ENCODE results near the gene GRB10. TPM values are rescaled to one million over a fixed set of nuclear protein-coding genes. Genes with fewer than 3 reads are reported as not detected.

The GRB10 gene
- total and polyA plus RNA-seq, 4 donors: 11.6 to 68.6 (median 41.0) TPM

GRCh38 chr7:50798126-50798525 lies 15.4 kb upstream of the GRB10 start:
- ATAC-seq (ENCODE audit: insufficient read depth, low FRiP score) (no peak), DNase-seq (no peak)
- H3K4me1 ChIP-seq (ENCODE audit: control insufficient read depth in 5 of 5, insufficient read depth in 5 of 5, low read length in 5 of 5): peaks cover 0 to 3% (median 0%) of the 10 kb centered on the region in 5 donors
- no peak overlapping the region for H3K27ac ChIP-seq (ENCODE audit: low read depth in 1 of 2, low read length in 1 of 2)
- no peaks in the 10 kb centered on the region for H3K9me3 ChIP-seq (ENCODE audit: control insufficient read depth in 4 of 4, insufficient read depth in 3 of 4, low read length in 3 of 4)
- no peak overlapping the region for H3K4me3 ChIP-seq
- no peaks in the 10 kb centered on the region for H3K36me3 ChIP-seq (ENCODE audit: control insufficient read depth in 4 of 4, insufficient read depth in 4 of 4, low read length in 4 of 4)
- WGBS, 2 donors: 97 to 100% methylated on average over 2 of the region's 2 CpGs
- TF ChIP-seq, protein P1, sequence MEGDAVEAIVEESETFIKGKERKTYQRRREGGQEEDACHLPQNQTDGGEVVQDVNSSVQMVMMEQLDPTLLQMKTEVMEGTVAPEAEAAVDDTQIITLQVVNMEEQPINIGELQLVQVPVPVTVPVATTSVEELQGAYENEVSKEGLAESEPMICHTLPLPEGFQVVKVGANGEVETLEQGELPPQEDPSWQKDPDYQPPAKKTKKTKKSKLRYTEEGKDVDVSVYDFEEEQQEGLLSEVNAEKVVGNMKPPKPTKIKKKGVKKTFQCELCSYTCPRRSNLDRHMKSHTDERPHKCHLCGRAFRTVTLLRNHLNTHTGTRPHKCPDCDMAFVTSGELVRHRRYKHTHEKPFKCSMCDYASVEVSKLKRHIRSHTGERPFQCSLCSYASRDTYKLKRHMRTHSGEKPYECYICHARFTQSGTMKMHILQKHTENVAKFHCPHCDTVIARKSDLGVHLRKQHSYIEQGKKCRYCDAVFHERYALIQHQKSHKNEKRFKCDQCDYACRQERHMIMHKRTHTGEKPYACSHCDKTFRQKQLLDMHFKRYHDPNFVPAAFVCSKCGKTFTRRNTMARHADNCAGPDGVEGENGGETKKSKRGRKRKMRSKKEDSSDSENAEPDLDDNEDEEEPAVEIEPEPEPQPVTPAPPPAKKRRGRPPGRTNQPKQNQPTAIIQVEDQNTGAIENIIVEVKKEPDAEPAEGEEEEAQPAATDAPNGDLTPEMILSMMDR (IDR thresholded peaks at IDR 0.05; ENCODE audit: control extremely low read depth, extremely low read depth): no peak
- H3K9ac ChIP-seq (ENCODE audit: insufficient read depth in 1 of 2, low read length in 2 of 2): no peak overlapping the region
- H3K27me3 ChIP-seq (ENCODE audit: control insufficient read depth in 3 of 3, insufficient read depth in 3 of 3, low read length in 2 of 3): peaks cover 0 to 4% (median 0%) of the 10 kb centered on the region in 3 donors

- Histone ChIP-seq H3K36me3 (ENCODE audit: control insufficient read depth in 4 of 4, insufficient read depth in 4 of 4, low read length in 4 of 4) (no peaks in the 10 kb centered on the region), H3K4me3 (no peak overlapping the region), H3K9me3 (ENCODE audit: control insufficient read depth in 4 of 4, insufficient read depth in 3 of 4, low read length in 3 of 4) (no peaks in the 10 kb centered on the region), H3K27ac (ENCODE audit: low read depth in 1 of 2, low read length in 1 of 2) (no peak overlapping the region), H3K4me1 (ENCODE audit: control insufficient read depth in 5 of 5, insufficient read depth in 5 of 5, low read length in 5 of 5) (peaks cover 0 to 13% (median 5%) of the 10 kb centered on the region in 5 donors), H3K27me3 (ENCODE audit: control insufficient read depth in 3 of 3, insufficient read depth in 3 of 3, low read length in 2 of 3) (peaks cover 0 to 4% (median 0%) of the 10 kb centered on the region in 3 donors), H3K9ac (ENCODE audit: insufficient read depth in 1 of 2, low read length in 2 of 2) (no peak overlapping the region)
- no peak for DNase-seq
- ATAC-seq (ENCODE audit: insufficient read depth, low FRiP score): no peak
- TF ChIP-seq, protein P1 (IDR thresholded peaks at IDR 0.05; ENCODE audit: control extremely low read depth, extremely low read depth): no peak
- 90 to 96% methylated on average over 5 of the region's 5 CpGs for WGBS, 2 donors
Observed at GRCh38 chr7:50795831-50796230, 13.1 kb upstream of the GRB10 start.

GRCh38 chr7:50795253-50795652 lies 12.6 kb upstream of the GRB10 start:
- Histone ChIP-seq H3K27me3 (ENCODE audit: control insufficient read depth in 3 of 3, insufficient read depth in 3 of 3, low read length in 2 of 3) (peaks cover 0 to 4% (median 0%) of the 10 kb centered on the region in 3 donors), H3K36me3 (ENCODE audit: control insufficient read depth in 4 of 4, insufficient read depth in 4 of 4, low read length in 4 of 4) (no peaks in the 10 kb centered on the region), H3K4me3 (no peak overlapping the region), H3K9ac (ENCODE audit: insufficient read depth in 1 of 2, low read length in 2 of 2) (no peak overlapping the region), H3K9me3 (ENCODE audit: control insufficient read depth in 4 of 4, insufficient read depth in 3 of 4, low read length in 3 of 4) (no peaks in the 10 kb centered on the region), H3K4me1 (ENCODE audit: control insufficient read depth in 5 of 5, insufficient read depth in 5 of 5, low read length in 5 of 5) (peaks cover 0 to 19% (median 8%) of the 10 kb centered on the region in 5 donors), H3K27ac (ENCODE audit: low read depth in 1 of 2, low read length in 1 of 2) (no peak overlapping the region)
- TF ChIP-seq, protein P1 (IDR thresholded peaks at IDR 0.05; ENCODE audit: control extremely low read depth, extremely low read depth): no peak
- ATAC-seq (ENCODE audit: insufficient read depth, low FRiP score) (no peak), DNase-seq (no peak)
- 76 to 83% methylated on average over 2 of the region's 2 CpGs for WGBS, 2 donors

Data from lung (tissue), 12 donors.